HepG2 (cell line): Measurements from ENCODE around the gene KDM1B. TPM values are rescaled to one million over a fixed set of nuclear protein-coding genes. Genes with fewer than 3 reads are reported as not detected.

Experiments
- BRCA1 ChIP-seq: sonication (generic); formaldehyde crosslinking; IDR thresholded peaks from 2 replicates; pipeline ENCODE4 v1.4.0; 2020; ENCODE audit warnings: missing genetic modification reagents
- E2F5 ChIP-seq: sonication (generic); formaldehyde crosslinking; conservative IDR thresholded peaks from 2 replicates; pipeline ENCODE4 v1.4.0; 2020; ENCODE audit warnings: missing genetic modification reagents
- GATAD2A ChIP-seq: IDR thresholded peaks from 2 replicates; pipeline ENCODE4 v1.6.1; 2016
- HCFC1 ChIP-seq: fragments of 150-350 bp; IDR thresholded peaks from 2 replicates; pipeline ENCODE4 v1.6.1; 2014; ENCODE audit warnings: low read depth, low read length
- HNF1A ChIP-seq, 2 experiments: sonication (generic) in 1 of 2; formaldehyde crosslinking in 1 of 2; IDR thresholded peaks; 2 replicates each; pipeline versions ENCODE4 v1.4.0 to v1.6.1; 2016 to 2020; ENCODE audit warnings: borderline replicate concordance in 1 of 2, low read depth in 1 of 2, mild to moderate bottlenecking in 1 of 2, missing genetic modification reagents in 1 of 2
- PRDM4 ChIP-seq: sonication (generic); formaldehyde crosslinking; IDR thresholded peaks from 2 replicates; pipeline ENCODE4 v1.9.0; 2021; ENCODE audit warnings: missing genetic modification reagents, borderline replicate concordance
- SIN3A ChIP-seq: IDR thresholded peaks from 2 replicates; pipeline ENCODE4 v1.6.1; 2011; ENCODE audit warnings: low read depth, mild to moderate bottlenecking, control low read depth, low read length, borderline replicate concordance
- TIGD3 ChIP-seq: sonication (generic); formaldehyde crosslinking; IDR thresholded peaks from 2 replicates; pipeline ENCODE4 v1.5.1; 2020; ENCODE audit warnings: mild to moderate bottlenecking, missing genetic modification reagents, borderline replicate concordance
- ZFP91 ChIP-seq: sonication (generic); formaldehyde crosslinking; IDR thresholded peaks from 2 replicates; pipeline ENCODE4 v1.9.0; 2022; ENCODE audit warnings: missing genetic modification reagents, mild to moderate bottlenecking, borderline replicate concordance
- ZFX ChIP-seq: sonication (generic); formaldehyde crosslinking; IDR thresholded peaks from 2 replicates; pipeline ENCODE4 v1.4.0; 2020; ENCODE audit warnings: mild to moderate bottlenecking, low read depth, missing genetic modification reagents, moderate library complexity
- ZNF121 ChIP-seq: sonication (generic); formaldehyde crosslinking; IDR thresholded peaks from 2 replicates; pipeline ENCODE4 v1.5.0; 2020; ENCODE audit warnings: mild to moderate bottlenecking, missing genetic modification reagents
- ZNF354B ChIP-seq: sonication (generic); formaldehyde crosslinking; IDR thresholded peaks from 2 replicates; pipeline ENCODE4 v1.8.0; 2022; ENCODE audit warnings: mild to moderate bottlenecking, missing genetic modification reagents
- ZNF619 ChIP-seq: sonication (generic); formaldehyde crosslinking; IDR thresholded peaks from 2 replicates; pipeline ENCODE4 v1.4.0; 2020; ENCODE audit warnings: mild to moderate bottlenecking, missing genetic modification reagents
- ZNF709 ChIP-seq: sonication (generic); formaldehyde crosslinking; IDR thresholded peaks from 2 replicates; pipeline ENCODE4 v1.5.0; 2020; ENCODE audit warnings: mild to moderate bottlenecking, missing genetic modification reagents
- ZUFSP ChIP-seq: sonication (generic); formaldehyde crosslinking; IDR thresholded peaks from 2 replicates; pipeline ENCODE4 v1.9.0; 2021; ENCODE audit warnings: missing genetic modification reagents, mild to moderate bottlenecking, borderline replicate concordance
- polyA plus RNA-seq, 8 experiments: library from polyadenylated mRNA; depleted of rRNA in 3 of 8; stranded (reverse) in 7 of 8; unstranded in 1 of 8; fragments of >200 nt; fragmentation: Illumina TruSeq in 4 of 8; extraction: Trizol in 4 of 8; gene quantifications; 2 replicates each; pipeline versions ENCODE4 v1.2.1 to v1.2.3, GENCODE V29; 2011 to 2016; ENCODE audit warnings: low read depth in 4 of 8, missing spikeins in 1 of 8, mixed read lengths in 1 of 8; ENCODE audit not compliant: insufficient read depth in 1 of 8
- total RNA-seq, 5 experiments: library from RNA; depleted of rRNA; stranded (reverse); fragments of >200 nt; fragmentation: Illumina TruSeq; extraction: Trizol; gene quantifications; 2 replicates each; pipeline ENCODE4 v1.2.3, GENCODE V29; 2016; ENCODE audit warnings: low read depth in 1 of 5

Gene KDM1B
- total and polyA plus RNA-seq, 2 of the 13 experiments (the other 11 are each of a cell fraction or from before 2014, with no cell fraction given) = 9.8 to 13.2 TPM

GRCh38 chr6:18155150-18155863 is at the start of gene KDM1B (continued):
- TF ChIP-seq ZFP91 (CRISPR knock-in tag) = no peak
- no peak for TF ChIP-seq ZFX
- no peak for TF ChIP-seq ZNF121
- no peak for TF ChIP-seq ZUFSP (CRISPR knock-in tag)
- TF ChIP-seq ZNF619 = no peak
- 0 out of 2 replicates have a peak, but pooled peaks have one; percentile 55 for TF ChIP-seq SIN3A
- TF ChIP-seq HCFC1 = no peak
- TF ChIP-seq E2F5 (CRISPR knock-in tag) = peak; percentile 41; the same call in 1 of the 2 replicates
- no peak for TF ChIP-seq HNF1A (IDR thresholded peaks at IDR 0.05; ENCODE audit: low read depth)
- 0 out of 2 replicates have a peak, but pooled peaks have one; percentile 48 for TF ChIP-seq HNF1A (CRISPR knock-in tag; IDR thresholded peaks at IDR 0.05; ENCODE audit: borderline replicate concordance)
- no peak for TF ChIP-seq TIGD3 (CRISPR knock-in tag)
- TF ChIP-seq GATAD2A (CRISPR knock-in tag) = peak; percentile 30
- no peak for TF ChIP-seq BRCA1 (CRISPR knock-in tag)
- TF ChIP-seq ZNF709 (CRISPR knock-in tag) = no peak; the same call in 1 of the 2 replicates
- TF ChIP-seq PRDM4 (CRISPR knock-in tag) = no peak
- TF ChIP-seq ZNF354B = no peak
